ENCODE results near the gene TUNAR. TPM values are rescaled to one million over a fixed set of nuclear protein-coding genes. Genes with fewer than 3 reads are reported as not detected.

The TUNAR gene
- total RNA-seq, 1 donor from 2014 or later, result not detected

DNA sequence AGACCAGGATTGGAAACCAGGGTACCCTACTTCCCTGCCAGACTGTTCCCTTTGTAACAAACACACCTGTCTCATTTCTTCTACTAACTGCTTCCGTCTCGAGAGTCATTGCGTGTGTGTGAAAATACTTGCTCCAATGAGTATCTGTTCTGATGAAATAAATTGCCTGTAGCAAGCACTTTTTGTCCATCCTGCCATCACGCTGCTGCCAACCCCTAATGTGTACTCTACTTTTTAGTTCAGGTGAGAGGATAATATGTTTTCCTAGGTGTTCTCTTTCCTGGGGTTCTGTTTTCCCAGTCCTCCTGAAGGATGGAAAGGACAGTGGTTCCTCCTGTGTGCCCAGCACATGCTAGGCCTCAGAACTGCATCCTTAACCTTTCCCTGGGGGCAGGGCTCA, 1.0 kb downstream of the TUNAR start:
- Mint-ChIP-seq H3K27me3 (ENCODE audit: low read depth) (peaks cover 72% of the 10 kb centered on the region), H3K9me3 (ENCODE audit: low read depth) (no peaks in the 10 kb centered on the region), H3K27ac (ENCODE audit: unreplicated experiment) (no peak overlapping the region), H3K36me3 (ENCODE audit: low read depth) (no peaks in the 10 kb centered on the region), H3K4me3 (ENCODE audit: unreplicated experiment) (peak overlapping the region; percentile 42), H3K4me1 (ENCODE audit: low read depth) (peaks cover 8% of the 10 kb centered on the region)
- TF ChIP-seq, protein P1, sequence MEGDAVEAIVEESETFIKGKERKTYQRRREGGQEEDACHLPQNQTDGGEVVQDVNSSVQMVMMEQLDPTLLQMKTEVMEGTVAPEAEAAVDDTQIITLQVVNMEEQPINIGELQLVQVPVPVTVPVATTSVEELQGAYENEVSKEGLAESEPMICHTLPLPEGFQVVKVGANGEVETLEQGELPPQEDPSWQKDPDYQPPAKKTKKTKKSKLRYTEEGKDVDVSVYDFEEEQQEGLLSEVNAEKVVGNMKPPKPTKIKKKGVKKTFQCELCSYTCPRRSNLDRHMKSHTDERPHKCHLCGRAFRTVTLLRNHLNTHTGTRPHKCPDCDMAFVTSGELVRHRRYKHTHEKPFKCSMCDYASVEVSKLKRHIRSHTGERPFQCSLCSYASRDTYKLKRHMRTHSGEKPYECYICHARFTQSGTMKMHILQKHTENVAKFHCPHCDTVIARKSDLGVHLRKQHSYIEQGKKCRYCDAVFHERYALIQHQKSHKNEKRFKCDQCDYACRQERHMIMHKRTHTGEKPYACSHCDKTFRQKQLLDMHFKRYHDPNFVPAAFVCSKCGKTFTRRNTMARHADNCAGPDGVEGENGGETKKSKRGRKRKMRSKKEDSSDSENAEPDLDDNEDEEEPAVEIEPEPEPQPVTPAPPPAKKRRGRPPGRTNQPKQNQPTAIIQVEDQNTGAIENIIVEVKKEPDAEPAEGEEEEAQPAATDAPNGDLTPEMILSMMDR (IDR thresholded peaks at IDR 0.05), result no peak
- no peak for DNase-seq (ENCODE audit: low spot score)

DNA sequence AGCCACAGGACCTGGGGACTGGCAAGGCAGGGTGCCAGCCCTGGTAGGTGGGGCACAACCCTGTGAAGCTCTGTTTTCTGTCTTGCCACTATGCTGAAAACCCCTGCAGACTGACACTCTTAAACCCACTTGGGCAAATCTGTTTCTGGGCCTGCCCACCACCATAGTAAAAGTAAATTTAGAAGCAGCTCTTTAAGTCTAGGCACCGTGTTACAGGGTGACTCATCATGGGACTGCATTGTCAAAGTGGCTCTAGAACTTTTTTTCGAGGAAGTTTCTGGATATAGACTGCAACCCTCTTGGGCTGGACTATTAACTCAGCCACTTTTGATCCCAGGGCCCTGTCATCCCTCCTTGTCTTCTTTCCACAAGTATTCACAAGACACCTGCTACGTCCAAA, 7.7 kb downstream of the TUNAR start:
- Mint-ChIP-seq H3K4me1 (ENCODE audit: low read depth) (no peaks in the 10 kb centered on the region), H3K36me3 (ENCODE audit: low read depth) (no peaks in the 10 kb centered on the region)
- TF ChIP-seq, protein P1 (IDR thresholded peaks at IDR 0.05), result no peak

DNA sequence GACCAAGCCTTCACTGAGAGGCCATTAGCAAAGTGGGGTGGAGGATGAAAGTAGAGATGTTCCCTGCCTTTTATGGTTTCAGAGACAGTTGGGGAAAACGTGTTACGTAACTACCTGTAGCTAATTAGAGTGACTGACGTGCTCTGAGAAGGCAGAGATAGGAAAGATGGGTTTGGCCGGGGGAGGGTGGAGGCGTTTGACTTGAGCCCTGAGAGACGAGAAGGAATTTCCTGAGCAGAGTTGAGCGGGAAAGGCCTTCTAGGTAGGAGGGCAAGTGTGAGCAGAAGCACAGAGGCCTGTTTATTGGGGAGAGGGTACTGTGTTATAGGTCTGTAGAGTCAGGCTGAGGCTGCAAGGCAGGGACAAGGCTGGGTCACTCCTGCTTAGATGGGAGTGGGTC, 8.6 kb downstream of the TUNAR start:
- Mint-ChIP-seq H3K27ac (ENCODE audit: unreplicated experiment) (no peak overlapping the region), H3K4me3 (ENCODE audit: unreplicated experiment) (no peak overlapping the region), H3K36me3 (ENCODE audit: low read depth) (no peaks in the 10 kb centered on the region), H3K27me3 (ENCODE audit: low read depth) (peaks cover 32% of the 10 kb centered on the region), H3K9me3 (ENCODE audit: low read depth) (no peaks in the 10 kb centered on the region), H3K4me1 (ENCODE audit: low read depth) (no peaks in the 10 kb centered on the region)
- DNase-seq (ENCODE audit: low spot score), result no peak
- TF ChIP-seq, protein P1 (IDR thresholded peaks at IDR 0.05), result no peak

More for the DNA sequence above, 7.7 kb downstream of the TUNAR start:
- Mint-ChIP-seq H3K27ac (ENCODE audit: unreplicated experiment) (no peak overlapping the region), H3K4me3 (ENCODE audit: unreplicated experiment) (no peak overlapping the region), H3K9me3 (ENCODE audit: low read depth) (no peaks in the 10 kb centered on the region), H3K27me3 (ENCODE audit: low read depth) (peaks cover 40% of the 10 kb centered on the region)
- DNase-seq (ENCODE audit: low spot score), result no peak

DNA sequence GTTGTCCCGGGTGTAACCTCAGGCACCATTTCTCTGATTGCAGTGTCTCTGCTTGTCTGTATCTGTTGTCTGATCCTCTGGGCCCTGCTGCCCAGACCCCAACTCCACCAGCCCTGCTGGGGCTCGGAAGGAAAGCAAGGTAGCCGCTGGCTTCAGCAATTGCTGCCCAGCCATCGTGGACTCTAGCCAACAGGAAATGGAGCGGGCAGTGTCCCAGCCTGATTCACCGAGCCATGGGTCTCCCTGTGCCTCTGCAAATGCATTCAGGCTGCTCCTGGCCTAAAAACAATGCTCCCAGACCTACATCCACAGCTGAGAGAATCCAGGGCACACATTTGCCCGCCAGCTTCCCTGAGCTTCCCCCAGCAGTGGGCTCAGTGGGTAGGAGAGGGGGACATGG, 9.2 kb downstream of the TUNAR start:
- H3K27me3 Mint-ChIP-seq (ENCODE audit: low read depth), result peaks cover 27% of the 10 kb centered on the region
- no peak overlapping the region for H3K4me3 Mint-ChIP-seq (ENCODE audit: unreplicated experiment)
- TF ChIP-seq, protein P1 (IDR thresholded peaks at IDR 0.05), result no peak
- H3K4me1 Mint-ChIP-seq (ENCODE audit: low read depth), result no peaks in the 10 kb centered on the region
- H3K27ac Mint-ChIP-seq (ENCODE audit: unreplicated experiment), result no peak overlapping the region
- no peaks in the 10 kb centered on the region for H3K9me3 Mint-ChIP-seq (ENCODE audit: low read depth)
- no peak for DNase-seq (ENCODE audit: low spot score)
- no peaks in the 10 kb centered on the region for H3K36me3 Mint-ChIP-seq (ENCODE audit: low read depth)

DNA sequence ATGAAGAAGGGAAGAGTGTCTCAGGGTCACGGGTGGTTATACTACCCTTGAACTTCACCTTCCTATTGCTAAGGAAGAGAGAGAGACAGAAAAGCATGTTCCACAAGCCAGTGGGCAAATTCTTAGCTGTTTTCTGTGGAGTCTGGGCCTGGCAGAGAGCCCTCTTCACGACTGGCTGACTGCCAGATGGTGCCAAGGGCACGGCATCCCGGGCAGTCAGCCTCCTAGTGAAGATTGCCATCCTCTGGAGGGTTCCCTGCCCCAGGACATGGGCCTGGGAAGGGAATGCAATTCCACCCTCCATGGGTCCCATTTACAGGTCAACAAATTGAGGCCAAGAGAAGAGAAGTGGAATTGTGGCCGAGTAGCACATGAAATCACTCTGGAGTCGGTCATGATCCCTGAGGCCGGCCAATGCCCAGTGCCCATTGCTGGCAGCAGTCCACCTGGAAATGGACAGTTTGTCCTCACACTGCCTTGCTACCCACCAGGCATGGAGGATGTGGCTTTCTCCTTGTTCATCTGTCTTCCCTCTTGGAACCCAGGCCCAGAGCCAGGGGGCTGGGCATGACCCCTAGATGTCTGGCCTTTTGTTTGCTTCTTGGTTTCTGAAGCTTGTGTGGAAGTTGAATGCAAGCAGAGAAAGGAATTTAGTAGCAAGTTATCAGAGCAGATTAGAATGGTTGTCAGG, 9.9 kb downstream of the TUNAR start:
- Mint-ChIP-seq H3K36me3 (ENCODE audit: low read depth) (no peaks in the 10 kb centered on the region), H3K4me1 (ENCODE audit: low read depth) (peaks cover under 1% of the 10 kb centered on the region), H3K27me3 (ENCODE audit: low read depth) (peaks cover 22% of the 10 kb centered on the region), H3K9me3 (ENCODE audit: low read depth) (no peaks in the 10 kb centered on the region), H3K4me3 (ENCODE audit: unreplicated experiment) (no peak overlapping the region), H3K27ac (ENCODE audit: unreplicated experiment) (no peak overlapping the region)
- TF ChIP-seq, protein P1 (IDR thresholded peaks at IDR 0.05), result no peak
- DNase-seq (ENCODE audit: low spot score), result no peak

All from chondrocyte (in vitro differentiated cells).